Endodermal cell (in vitro differentiated cells): ENCODE results near the gene UGT1A4. TPM values are rescaled to one million over a fixed set of nuclear protein-coding genes. Genes with fewer than 3 reads are reported as not detected.

Source experiments
- DNase-seq: peaks from one replicate; pipeline ENCODE4 v3.0.0-alpha.2; 2017
- H3K27ac ChIP-seq: 2 replicates; pipeline ENCODE4 v1.5.1; 2013; ENCODE audit warnings: mild to moderate bottlenecking, low read depth, low read length, moderate library complexity
- H3K27me3 ChIP-seq: 2 replicates; pipeline ENCODE4 v1.6.1; 2013; ENCODE audit warnings: mild to moderate bottlenecking, low read length, moderate library complexity; ENCODE audit not compliant: insufficient read depth, control insufficient read depth, poor library complexity, severe bottlenecking
- H3K36me3 ChIP-seq: 2 replicates; pipeline ENCODE4 v1.7.0; 2013; ENCODE audit warnings: mild to moderate bottlenecking, low read length, moderate library complexity; ENCODE audit not compliant: control insufficient read depth, insufficient read depth
- H3K4me1 ChIP-seq: one replicate; pipeline ENCODE4 v1.7.0; 2013; ENCODE audit warnings: low read length; ENCODE audit not compliant: control insufficient read depth, insufficient read depth
- H3K4me3 ChIP-seq: 2 replicates; pipeline ENCODE4 v1.5.1; 2013; ENCODE audit warnings: mild to moderate bottlenecking, low read length, moderate library complexity
- H3K9ac ChIP-seq: 2 replicates; pipeline ENCODE4 v1.6.1; 2013; ENCODE audit warnings: mild to moderate bottlenecking, low read length, moderate library complexity; ENCODE audit not compliant: poor library complexity, severe bottlenecking; ENCODE audit errors: extremely low read depth
- H3K9me3 ChIP-seq: 2 replicates; pipeline ENCODE4 v1.6.1; 2013; ENCODE audit warnings: mild to moderate bottlenecking, low read length, moderate library complexity; ENCODE audit not compliant: control insufficient read depth
- H3K27ac Mint-ChIP-seq: 2 replicates; pipeline ENCODE4 v1.8.0; 2020; ENCODE audit warnings: mixed read lengths
- H3K27me3 Mint-ChIP-seq: 2 replicates; pipeline ENCODE4 v1.8.0; 2021; ENCODE audit warnings: mild to moderate bottlenecking, mixed read lengths; ENCODE audit not compliant: insufficient read depth
- H3K36me3 Mint-ChIP-seq: 2 replicates; pipeline ENCODE4 v1.8.0; 2020; ENCODE audit warnings: low read depth, mixed read lengths
- H3K4me1 Mint-ChIP-seq: 2 replicates; pipeline ENCODE4 v1.8.0; 2020; ENCODE audit warnings: mixed read lengths
- H3K4me3 Mint-ChIP-seq: 2 replicates; pipeline ENCODE4 v1.8.0; 2020; ENCODE audit warnings: mild to moderate bottlenecking, moderate library complexity, mixed read lengths
- H3K9me3 Mint-ChIP-seq: 2 replicates; pipeline ENCODE4 v1.8.0; 2020; ENCODE audit warnings: mild to moderate bottlenecking, mixed read lengths
- CTCF ChIP-seq: fragments of 200-600 bp; sonication (generic); conservative IDR thresholded peaks from 2 replicates; pipeline ENCODE4 v1.5.0; 2021; ENCODE audit warnings: antibody characterized with exemption, mild to moderate bottlenecking
- WGBS, 2 experiments: methylation state at CpG; one replicate each; pipeline versions ENCODE4 v1.1.5 to v1.1.7; 2013; ENCODE audit warnings: missing lambda C conversion rate in 2 of 2, mixed read lengths in 1 of 2; ENCODE audit not compliant: insufficient coverage in 1 of 2, insufficient read length in 1 of 2; 5-methylcytosine and 5-hydroxymethylcytosine counted together
- total RNA-seq, 2 donors: library from RNA; stranded (reverse); fragmentation: NEBNext Ultra II Directional in 1 of 2; extraction: Animal tissue kit (Norgen Biotek cat#: 25700) in 1 of 2; gene quantifications; 2 replicates in 1 of 2; 3 replicates in 1 of 2; pipeline ENCODE4 v1.2.1, GENCODE V29; 2021

The UGT1A4 gene
- total RNA-seq, 2 donors from 2014 or later, result not detected

DNA sequence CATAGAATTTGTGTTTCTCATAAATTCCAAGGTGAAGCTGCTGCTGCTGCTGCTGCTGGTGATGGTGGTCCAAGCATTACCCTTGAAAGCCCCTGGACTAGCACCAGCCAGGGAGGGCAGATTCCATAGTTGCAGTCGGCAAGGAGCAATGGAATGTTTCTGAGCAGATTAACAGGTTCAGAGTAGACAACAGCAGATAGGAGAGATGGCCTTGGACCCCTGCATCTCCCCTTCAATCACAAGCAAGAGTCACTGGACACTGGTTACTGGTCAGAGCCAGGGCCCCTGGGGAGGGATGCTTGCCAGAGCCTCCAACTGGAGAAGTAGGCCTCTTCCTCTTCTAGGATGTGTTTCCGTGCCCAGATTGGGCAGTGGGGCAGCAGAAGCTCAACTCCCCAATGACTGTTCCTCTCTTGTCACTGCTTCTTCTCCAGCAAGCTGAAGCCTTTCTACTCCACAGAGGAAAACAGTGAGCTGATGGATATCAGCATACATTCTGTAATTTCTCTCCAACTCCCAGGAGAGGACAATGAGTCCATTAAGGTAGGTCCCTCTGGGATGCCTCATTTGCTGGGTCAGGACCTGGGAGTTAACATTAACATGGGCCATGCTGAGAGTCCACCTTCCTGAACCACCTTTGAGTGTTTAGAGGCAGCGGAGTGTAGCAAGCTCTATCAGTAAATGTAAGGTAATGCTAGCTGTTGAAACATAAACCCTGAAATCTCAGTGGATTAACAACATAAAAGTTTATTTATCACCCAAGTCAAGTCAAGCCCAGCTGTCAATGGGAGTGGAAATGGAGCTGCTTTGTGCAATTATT, 94.9 kb downstream of the UGT1A4 start:
- peaks cover 8% of the 10 kb centered on the region for H3K27me3 Mint-ChIP-seq
- H3K36me3 ChIP-seq, result no peaks in the 10 kb centered on the region
- no peak overlapping the region for H3K27ac Mint-ChIP-seq
- no peaks in the 10 kb centered on the region for H3K36me3 Mint-ChIP-seq
- no peak for TF ChIP-seq CTCF
- no peaks in the 10 kb centered on the region for H3K4me1 Mint-ChIP-seq
- H3K9ac ChIP-seq, result no peak overlapping the region
- DNase-seq, result peak; percentile 13
- H3K9me3 ChIP-seq, result no peaks in the 10 kb centered on the region
- WGBS, 2 experiments, result 92 to 100% methylated on average over 3 of the region's 3 CpGs
- H3K4me3 Mint-ChIP-seq, result no peak overlapping the region
- no peaks in the 10 kb centered on the region for H3K27me3 ChIP-seq
- no peaks in the 10 kb centered on the region for H3K4me1 ChIP-seq
- no peak overlapping the region for H3K27ac ChIP-seq
- H3K4me3 ChIP-seq, result no peak overlapping the region
- no peaks in the 10 kb centered on the region for H3K9me3 Mint-ChIP-seq

- H3K27me3 ChIP-seq, result no peaks in the 10 kb centered on the region
- DNase-seq, result peak; percentile 57
- Mint-ChIP-seq H3K4me1 (no peaks in the 10 kb centered on the region), H3K9me3 (no peaks in the 10 kb centered on the region), H3K4me3 (no peak overlapping the region), H3K27ac (no peak overlapping the region), H3K36me3 (no peaks in the 10 kb centered on the region), H3K27me3 (peaks cover 8% of the 10 kb centered on the region)
- no peaks in the 10 kb centered on the region for H3K9me3 ChIP-seq
- TF ChIP-seq CTCF, result peak; percentile 15
- H3K4me1 ChIP-seq, result no peaks in the 10 kb centered on the region
- H3K36me3 ChIP-seq, result no peaks in the 10 kb centered on the region
- 86% methylated on average over 2 of the region's 2 CpGs; no CpG with 5 or more reads in 1 of the 2 experiments for WGBS, 2 experiments
- H3K4me3 ChIP-seq, result no peak overlapping the region
- H3K27ac ChIP-seq, result no peak overlapping the region
- H3K9ac ChIP-seq, result no peak overlapping the region
Observed at GRCh38 chr2:233814056-233814835, 95.7 kb downstream of the UGT1A4 start.

GRCh38 chr2:233815861-233816260, 97.3 kb downstream of the UGT1A4 start:
- Histone ChIP-seq H3K9ac (no peak overlapping the region), H3K4me3 (no peak overlapping the region), H3K4me1 (no peaks in the 10 kb centered on the region), H3K27ac (no peak overlapping the region), H3K27me3 (no peaks in the 10 kb centered on the region), H3K9me3 (no peaks in the 10 kb centered on the region), H3K36me3 (no peaks in the 10 kb centered on the region)
- H3K27me3 Mint-ChIP-seq, result peaks cover 3% of the 10 kb centered on the region
- no peak overlapping the region for H3K27ac Mint-ChIP-seq
- H3K4me1 Mint-ChIP-seq, result no peaks in the 10 kb centered on the region
- no peaks in the 10 kb centered on the region for H3K36me3 Mint-ChIP-seq
- 75 to 93% methylated on average over 1 to 6 of the region's 6 CpGs for WGBS, 2 experiments
- no peak overlapping the region for H3K4me3 Mint-ChIP-seq
- no peaks in the 10 kb centered on the region for H3K9me3 Mint-ChIP-seq
- no peak for TF ChIP-seq CTCF
- no peak for DNase-seq
